ENCODE data around the gene ABHD12B.

The ABHD12B gene

DNA sequence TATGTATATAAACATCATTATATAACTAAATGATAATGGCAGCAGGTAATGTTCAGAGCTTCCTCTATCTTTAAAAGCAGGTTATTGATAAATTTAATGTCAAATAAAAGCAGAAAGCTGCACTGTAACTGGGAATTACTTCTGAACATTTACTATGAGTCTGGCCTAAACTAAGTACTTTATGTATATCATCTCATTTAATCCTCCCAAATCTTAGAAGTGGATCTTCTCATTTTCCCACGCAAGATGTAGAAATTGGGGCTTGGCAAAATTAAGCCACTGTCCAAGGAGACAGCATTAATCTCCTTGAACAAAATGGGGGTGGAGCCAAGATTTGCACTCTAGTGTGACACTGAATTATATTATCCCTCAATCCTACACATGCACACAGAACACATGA lies 46.5 kb upstream of the ABHD12B start:
- Histone ChIP-seq H3K9me3 (ENCODE audit: control insufficient read depth, low read length) (no peaks in the 10 kb centered on the region), H2AFZ (no peak overlapping the region), H3K9ac (no peak overlapping the region), H3K4me1 (no peaks in the 10 kb centered on the region), H3K27me3 (ENCODE audit: control insufficient read depth, insufficient read depth, low read length) (no peaks in the 10 kb centered on the region), H3K4me3 (ENCODE audit: low read depth, low read length) (no peak overlapping the region), H3K36me3 (ENCODE audit: control insufficient read depth, insufficient read depth, low read length) (no peaks in the 10 kb centered on the region), H3K4me2 (ENCODE audit: low read length) (no peak overlapping the region), H3K79me2 (peaks cover 32% of the 10 kb centered on the region), H3K27ac (no peak overlapping the region)
- TF ChIP-seq, protein P1, sequence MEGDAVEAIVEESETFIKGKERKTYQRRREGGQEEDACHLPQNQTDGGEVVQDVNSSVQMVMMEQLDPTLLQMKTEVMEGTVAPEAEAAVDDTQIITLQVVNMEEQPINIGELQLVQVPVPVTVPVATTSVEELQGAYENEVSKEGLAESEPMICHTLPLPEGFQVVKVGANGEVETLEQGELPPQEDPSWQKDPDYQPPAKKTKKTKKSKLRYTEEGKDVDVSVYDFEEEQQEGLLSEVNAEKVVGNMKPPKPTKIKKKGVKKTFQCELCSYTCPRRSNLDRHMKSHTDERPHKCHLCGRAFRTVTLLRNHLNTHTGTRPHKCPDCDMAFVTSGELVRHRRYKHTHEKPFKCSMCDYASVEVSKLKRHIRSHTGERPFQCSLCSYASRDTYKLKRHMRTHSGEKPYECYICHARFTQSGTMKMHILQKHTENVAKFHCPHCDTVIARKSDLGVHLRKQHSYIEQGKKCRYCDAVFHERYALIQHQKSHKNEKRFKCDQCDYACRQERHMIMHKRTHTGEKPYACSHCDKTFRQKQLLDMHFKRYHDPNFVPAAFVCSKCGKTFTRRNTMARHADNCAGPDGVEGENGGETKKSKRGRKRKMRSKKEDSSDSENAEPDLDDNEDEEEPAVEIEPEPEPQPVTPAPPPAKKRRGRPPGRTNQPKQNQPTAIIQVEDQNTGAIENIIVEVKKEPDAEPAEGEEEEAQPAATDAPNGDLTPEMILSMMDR (IDR thresholded peaks at IDR 0.05) = no peak

GRCh38 chr14:50826681-50827080 lies 45.2 kb upstream of the ABHD12B start:
- Histone ChIP-seq H3K36me3 (ENCODE audit: control insufficient read depth, insufficient read depth, low read length) (no peaks in the 10 kb centered on the region), H3K4me1 (peaks cover 1% of the 10 kb centered on the region), H3K79me2 (peaks cover 31% of the 10 kb centered on the region), H3K4me2 (ENCODE audit: low read length) (no peak overlapping the region), H3K9me3 (ENCODE audit: control insufficient read depth, low read length) (no peaks in the 10 kb centered on the region), H3K27me3 (ENCODE audit: control insufficient read depth, insufficient read depth, low read length) (no peaks in the 10 kb centered on the region), H2AFZ (no peak overlapping the region), H3K4me3 (ENCODE audit: low read depth, low read length) (no peak overlapping the region), H3K27ac (no peak overlapping the region), H3K9ac (no peak overlapping the region)
- TF ChIP-seq, protein P1 (IDR thresholded peaks at IDR 0.05) = no peak

GRCh38 chr14:50828721-50829488 lies 42.9 kb upstream of the ABHD12B start:
- peaks cover 5% of the 10 kb centered on the region for H3K4me1 ChIP-seq
- no peaks in the 10 kb centered on the region for H3K36me3 ChIP-seq (ENCODE audit: control insufficient read depth, insufficient read depth, low read length)
- no peak overlapping the region for H3K27ac ChIP-seq
- peaks cover 18% of the 10 kb centered on the region for H3K79me2 ChIP-seq
- no peak overlapping the region for H2AFZ ChIP-seq
- no peak overlapping the region for H3K4me2 ChIP-seq (ENCODE audit: low read length)
- no peak overlapping the region for H3K4me3 ChIP-seq (ENCODE audit: low read depth, low read length)
- no peaks in the 10 kb centered on the region for H3K27me3 ChIP-seq (ENCODE audit: control insufficient read depth, insufficient read depth, low read length)
- no peak overlapping the region for H3K9ac ChIP-seq
- no peaks in the 10 kb centered on the region for H3K9me3 ChIP-seq (ENCODE audit: control insufficient read depth, low read length)
- TF ChIP-seq, protein P1 (IDR thresholded peaks at IDR 0.05) = no peak

GRCh38 chr14:50829489-50830043 lies 42.3 kb upstream of the ABHD12B start:
- TF ChIP-seq, protein P1 (IDR thresholded peaks at IDR 0.05) = no peak
- Histone ChIP-seq H3K27me3 (ENCODE audit: control insufficient read depth, insufficient read depth, low read length) (no peaks in the 10 kb centered on the region), H2AFZ (peak overlapping the region; percentile 94), H3K4me2 (ENCODE audit: low read length) (peak overlapping the region; percentile 79), H3K4me1 (peaks cover 5% of the 10 kb centered on the region), H3K79me2 (peaks cover 18% of the 10 kb centered on the region), H3K27ac (no peak overlapping the region), H3K36me3 (ENCODE audit: control insufficient read depth, insufficient read depth, low read length) (no peaks in the 10 kb centered on the region), H3K4me3 (ENCODE audit: low read depth, low read length) (peak overlapping the region; percentile 62), H3K9me3 (ENCODE audit: control insufficient read depth, low read length) (no peaks in the 10 kb centered on the region), H3K9ac (no peak overlapping the region)
